DND-41 (cell line): Measurements from ENCODE around the gene STARD7.

ENCODE experiments used
- CTCF ChIP-seq: IDR thresholded peaks from 2 replicates; pipeline ENCODE4 v1.5.1; 2012; ENCODE audit warnings: borderline replicate concordance, low read length, moderate library complexity, mild to moderate bottlenecking; ENCODE audit not compliant: poor library complexity, severe bottlenecking; ENCODE audit errors: extremely low read depth
- EZH2 ChIP-seq: IDR thresholded peaks from 3 replicates; pipeline ENCODE4 v1.6.1; 2012; ENCODE audit warnings: borderline replicate concordance, low read depth, mild to moderate bottlenecking, moderate library complexity, low read length, inconsistent platforms; ENCODE audit not compliant: severe bottlenecking

- TF ChIP-seq CTCF = no peak
- TF ChIP-seq EZH2 = no peak
Observed at GRCh38 chr2:96202152-96202854, 6.3 kb downstream of the STARD7 start.
